ENCODE data around the gene EXOC2.

Gene EXOC2

GRCh38 chr6:722077-722524, 29.2 kb upstream of the EXOC2 start:
- Histone ChIP-seq H3K9me3 (ENCODE audit: control insufficient read depth in 2 of 2, low read length in 2 of 2) (no peaks in the 10 kb centered on the region), H3K36me3 (ENCODE audit: control insufficient read depth in 2 of 2, insufficient read depth in 2 of 2, low read length in 2 of 2) (no peaks in the 10 kb centered on the region), H3K9ac (ENCODE audit: low read depth in 1 of 2, low read length in 2 of 2) (no peak overlapping the region), H3K4me3 (ENCODE audit: low read length in 2 of 2) (no peak overlapping the region), H3K27ac (ENCODE audit: low read depth in 2 of 2, low read length in 2 of 2) (no peak overlapping the region), H3K4me1 (ENCODE audit: control insufficient read depth in 2 of 2, insufficient read depth in 2 of 2, low read length in 2 of 2) (no peaks in the 10 kb centered on the region), H3K27me3 (ENCODE audit: control insufficient read depth in 2 of 2, insufficient read depth in 2 of 2, low read length in 2 of 2) (peaks cover 4 to 9% of the 10 kb centered on the region in 2 donors)

- H3K4me3 ChIP-seq (ENCODE audit: low read length in 2 of 2), result no peak overlapping the region
Measured at GRCh38 chr6:718345-718744, 25.4 kb upstream of the EXOC2 start.

GRCh38 chr6:717135-717534, 24.2 kb upstream of the EXOC2 start:
- no peak overlapping the region for H3K27ac ChIP-seq (ENCODE audit: low read depth in 2 of 2, low read length in 2 of 2)
- H3K27me3 ChIP-seq (ENCODE audit: control insufficient read depth in 2 of 2, insufficient read depth in 2 of 2, low read length in 2 of 2), result peaks cover 0 to 2% of the 10 kb centered on the region in 2 donors
- H3K9me3 ChIP-seq (ENCODE audit: control insufficient read depth in 2 of 2, low read length in 2 of 2), result no peaks in the 10 kb centered on the region
- no peak overlapping the region for H3K9ac ChIP-seq (ENCODE audit: low read depth in 1 of 2, low read length in 2 of 2)
- no peak overlapping the region for H3K4me3 ChIP-seq (ENCODE audit: low read length in 2 of 2)
- no peaks in the 10 kb centered on the region for H3K4me1 ChIP-seq (ENCODE audit: control insufficient read depth in 2 of 2, insufficient read depth in 2 of 2, low read length in 2 of 2)
- H3K36me3 ChIP-seq (ENCODE audit: control insufficient read depth in 2 of 2, insufficient read depth in 2 of 2, low read length in 2 of 2), result no peaks in the 10 kb centered on the region

More at GRCh38 chr6:718345-718744, 25.4 kb upstream of the EXOC2 start:
- Histone ChIP-seq H3K27me3 (ENCODE audit: control insufficient read depth in 2 of 2, insufficient read depth in 2 of 2, low read length in 2 of 2) (peaks cover 0 to 4% of the 10 kb centered on the region in 2 donors), H3K4me1 (ENCODE audit: control insufficient read depth in 2 of 2, insufficient read depth in 2 of 2, low read length in 2 of 2) (no peaks in the 10 kb centered on the region), H3K9me3 (ENCODE audit: control insufficient read depth in 2 of 2, low read length in 2 of 2) (no peaks in the 10 kb centered on the region), H3K27ac (ENCODE audit: low read depth in 2 of 2, low read length in 2 of 2) (no peak overlapping the region), H3K9ac (ENCODE audit: low read depth in 1 of 2, low read length in 2 of 2) (no peak overlapping the region), H3K36me3 (ENCODE audit: control insufficient read depth in 2 of 2, insufficient read depth in 2 of 2, low read length in 2 of 2) (no peaks in the 10 kb centered on the region)

- H3K27ac ChIP-seq (ENCODE audit: low read depth in 2 of 2, low read length in 2 of 2), result peak overlapping the region in 1 of 2 donors; percentile 12
Measured at GRCh38 chr6:715709-716491, 23.0 kb upstream of the EXOC2 start.

GRCh38 chr6:714100-714499, 21.2 kb upstream of the EXOC2 start:
- no peak overlapping the region for H3K4me3 ChIP-seq (ENCODE audit: low read length in 2 of 2)
- H3K36me3 ChIP-seq (ENCODE audit: control insufficient read depth in 2 of 2, insufficient read depth in 2 of 2, low read length in 2 of 2), result no peaks in the 10 kb centered on the region
- H3K9ac ChIP-seq (ENCODE audit: low read depth in 1 of 2, low read length in 2 of 2), result no peak overlapping the region
- H3K9me3 ChIP-seq (ENCODE audit: control insufficient read depth in 2 of 2, low read length in 2 of 2), result no peaks in the 10 kb centered on the region
- peaks cover 0 to 3% of the 10 kb centered on the region in 2 donors for H3K4me1 ChIP-seq (ENCODE audit: control insufficient read depth in 2 of 2, insufficient read depth in 2 of 2, low read length in 2 of 2)
- no peak overlapping the region for H3K27ac ChIP-seq (ENCODE audit: low read depth in 2 of 2, low read length in 2 of 2)
- H3K27me3 ChIP-seq (ENCODE audit: control insufficient read depth in 2 of 2, insufficient read depth in 2 of 2, low read length in 2 of 2), result no peaks in the 10 kb centered on the region

More at GRCh38 chr6:715709-716491, 23.0 kb upstream of the EXOC2 start:
- Histone ChIP-seq H3K36me3 (ENCODE audit: control insufficient read depth in 2 of 2, insufficient read depth in 2 of 2, low read length in 2 of 2) (no peaks in the 10 kb centered on the region), H3K4me1 (ENCODE audit: control insufficient read depth in 2 of 2, insufficient read depth in 2 of 2, low read length in 2 of 2) (no peaks in the 10 kb centered on the region), H3K4me3 (ENCODE audit: low read length in 2 of 2) (no peak overlapping the region), H3K27me3 (ENCODE audit: control insufficient read depth in 2 of 2, insufficient read depth in 2 of 2, low read length in 2 of 2) (no peaks in the 10 kb centered on the region), H3K9ac (ENCODE audit: low read depth in 1 of 2, low read length in 2 of 2) (no peak overlapping the region), H3K9me3 (ENCODE audit: control insufficient read depth in 2 of 2, low read length in 2 of 2) (no peaks in the 10 kb centered on the region)

- no peak overlapping the region for H3K4me3 ChIP-seq (ENCODE audit: low read length in 2 of 2)
- peaks cover 0 to 3% of the 10 kb centered on the region in 2 donors for H3K4me1 ChIP-seq (ENCODE audit: control insufficient read depth in 2 of 2, insufficient read depth in 2 of 2, low read length in 2 of 2)
- H3K27ac ChIP-seq (ENCODE audit: low read depth in 2 of 2, low read length in 2 of 2), result peak overlapping the region in 1 of 2 donors; percentile 16
- H3K9me3 ChIP-seq (ENCODE audit: control insufficient read depth in 2 of 2, low read length in 2 of 2), result no peaks in the 10 kb centered on the region
- no peak overlapping the region for H3K9ac ChIP-seq (ENCODE audit: low read depth in 1 of 2, low read length in 2 of 2)
- no peaks in the 10 kb centered on the region for H3K27me3 ChIP-seq (ENCODE audit: control insufficient read depth in 2 of 2, insufficient read depth in 2 of 2, low read length in 2 of 2)
- no peaks in the 10 kb centered on the region for H3K36me3 ChIP-seq (ENCODE audit: control insufficient read depth in 2 of 2, insufficient read depth in 2 of 2, low read length in 2 of 2)
Measured at GRCh38 chr6:713351-713750, 20.4 kb upstream of the EXOC2 start.

- no peaks in the 10 kb centered on the region for H3K9me3 ChIP-seq (ENCODE audit: control insufficient read depth in 2 of 2, low read length in 2 of 2)
- H3K4me3 ChIP-seq (ENCODE audit: low read length in 2 of 2), result no peak overlapping the region
- peak overlapping the region; percentile 16 to 39 for H3K27ac ChIP-seq (ENCODE audit: low read depth in 2 of 2, low read length in 2 of 2)
- H3K36me3 ChIP-seq (ENCODE audit: control insufficient read depth in 2 of 2, insufficient read depth in 2 of 2, low read length in 2 of 2), result no peaks in the 10 kb centered on the region
- no peaks in the 10 kb centered on the region for H3K27me3 ChIP-seq (ENCODE audit: control insufficient read depth in 2 of 2, insufficient read depth in 2 of 2, low read length in 2 of 2)
- H3K4me1 ChIP-seq (ENCODE audit: control insufficient read depth in 2 of 2, insufficient read depth in 2 of 2, low read length in 2 of 2), result peaks cover 0 to 3% of the 10 kb centered on the region in 2 donors
- H3K9ac ChIP-seq (ENCODE audit: low read depth in 1 of 2, low read length in 2 of 2), result no peak overlapping the region
Measured at GRCh38 chr6:712805-713204, 19.9 kb upstream of the EXOC2 start.

GRCh38 chr6:711925-712324, 19.0 kb upstream of the EXOC2 start:
- H3K4me1 ChIP-seq (ENCODE audit: control insufficient read depth in 2 of 2, insufficient read depth in 2 of 2, low read length in 2 of 2), result peaks cover 0 to 3% of the 10 kb centered on the region in 2 donors
- H3K4me3 ChIP-seq (ENCODE audit: low read length in 2 of 2), result peak overlapping the region in 1 of 2 donors; percentile 65
- H3K27me3 ChIP-seq (ENCODE audit: control insufficient read depth in 2 of 2, insufficient read depth in 2 of 2, low read length in 2 of 2), result peaks cover 0 to 3% of the 10 kb centered on the region in 2 donors
- H3K9ac ChIP-seq (ENCODE audit: low read depth in 1 of 2, low read length in 2 of 2), result no peak overlapping the region
- no peaks in the 10 kb centered on the region for H3K9me3 ChIP-seq (ENCODE audit: control insufficient read depth in 2 of 2, low read length in 2 of 2)
- no peaks in the 10 kb centered on the region for H3K36me3 ChIP-seq (ENCODE audit: control insufficient read depth in 2 of 2, insufficient read depth in 2 of 2, low read length in 2 of 2)
- peak overlapping the region; percentile 81 to 92 for H3K27ac ChIP-seq (ENCODE audit: low read depth in 2 of 2, low read length in 2 of 2)

- Histone ChIP-seq H3K4me3 (ENCODE audit: low read length in 2 of 2) (peak overlapping the region; percentile 65 to 81), H3K4me1 (ENCODE audit: control insufficient read depth in 2 of 2, insufficient read depth in 2 of 2, low read length in 2 of 2) (peaks cover 0 to 3% of the 10 kb centered on the region in 2 donors), H3K9ac (ENCODE audit: low read depth in 1 of 2, low read length in 2 of 2) (peak overlapping the region; percentile 66 to 68), H3K27ac (ENCODE audit: low read depth in 2 of 2, low read length in 2 of 2) (peak overlapping the region; percentile 81 to 92), H3K27me3 (ENCODE audit: control insufficient read depth in 2 of 2, insufficient read depth in 2 of 2, low read length in 2 of 2) (peaks cover 0 to 8% of the 10 kb centered on the region in 2 donors), H3K9me3 (ENCODE audit: control insufficient read depth in 2 of 2, low read length in 2 of 2) (no peaks in the 10 kb centered on the region), H3K36me3 (ENCODE audit: control insufficient read depth in 2 of 2, insufficient read depth in 2 of 2, low read length in 2 of 2) (no peaks in the 10 kb centered on the region)
Measured at GRCh38 chr6:710601-711571, 17.9 kb upstream of the EXOC2 start.
